HG02885 (cell line): Measurements from ENCODE around the gene GDF15.
"Not testable (repeated sequence)": the region's sequence is repeated elsewhere in the genome, so short reads cannot be mapped to it uniquely, and the experiment has no call there.

Experiments
- ATAC-seq: cut with Tn5 transposase; IDR thresholded peaks from one replicate; pipeline ENCODE4 v1.9.1; 2021; ENCODE audit warnings: mild to moderate bottlenecking; ENCODE audit not compliant: unreplicated experiment, poor library complexity

Gene GDF15

GRCh38 chr19:18390065-18390907 lies 4.3 kb downstream of the GDF15 start:
- ATAC-seq = no peak

- ATAC-seq = no peak
These were observed 5.6 kb downstream of the GDF15 start for GRCh38 chr19:18391509-18392075.

- no peak for ATAC-seq
These were observed 6.5 kb downstream of the GDF15 start for GRCh38 chr19:18392417-18392816.

- no peak for ATAC-seq
These were observed 7.0 kb downstream of the GDF15 start for GRCh38 chr19:18392926-18393325.

- no peak for ATAC-seq
These were observed 7.9 kb downstream of the GDF15 start for GRCh38 chr19:18393836-18394235.

GRCh38 chr19:18396471-18397241 lies 10.7 kb downstream of the GDF15 start:
- no peak for ATAC-seq

- ATAC-seq = no peak
These were observed 11.6 kb downstream of the GDF15 start, which contains the start of gene LRRC25 for GRCh38 chr19:18397242-18398202. Gene LRRC25, minus strand, starts transcription at chr19:18397622. Its CDS starts 659 bp downstream, at chr19:18396963.

- ATAC-seq = no peak
These were observed 13.1 kb downstream of the GDF15 start for GRCh38 chr19:18399008-18399407.

- no peak for ATAC-seq
These were observed 15.7 kb downstream of the GDF15 start for GRCh38 chr19:18401580-18402112.

GRCh38 chr19:18402455-18403248 lies 16.7 kb downstream of the GDF15 start:
- not testable (repeated sequence) for ATAC-seq

GRCh38 chr19:18405754-18406153 lies 19.8 kb downstream of the GDF15 start:
- not testable (repeated sequence) for ATAC-seq

- ATAC-seq = no peak
These were observed 20.8 kb downstream of the GDF15 start for GRCh38 chr19:18406749-18407148.

- ATAC-seq = no peak
These were observed 22.1 kb downstream of the GDF15 start for GRCh38 chr19:18408053-18408476.

- no peak for ATAC-seq
These were observed 26.8 kb downstream of the GDF15 start for GRCh38 chr19:18412610-18413239.

GRCh38 chr19:18414504-18415177 lies 28.7 kb downstream of the GDF15 start:
- ATAC-seq = no peak

GRCh38 chr19:18415178-18415867 lies 29.4 kb downstream of the GDF15 start:
- ATAC-seq = no peak

GRCh38 chr19:18416778-18417249 lies 30.9 kb downstream of the GDF15 start:
- no peak for ATAC-seq
